Activated CD8-positive, alpha-beta T cell treated with anti-CD3 and anti-CD28 coated beads, Interleukin-2, amount 10 ng/mL, durations not matched to agents 7 days and 5 days (primary cell): ENCODE data around the gene GRIK3. TPM values are rescaled to one million over a fixed set of nuclear protein-coding genes. Genes with fewer than 3 reads are reported as not detected.
"Not testable (repeated sequence)": the region's sequence is repeated elsewhere in the genome, so short reads cannot be mapped to it uniquely, and the experiment has no call there.

Experiments
- ATAC-seq: fragments of 150-1000 bp; cut with Tn5 transposase; one replicate; pipeline ENCODE4 v1.10.0; 2021; ENCODE audit warnings: moderate library complexity
- CTCF ChIA-PET: fragments of 350-600 bp; sonication (Branson Sonifier 250); formaldehyde crosslinking; loops from one replicate; lab custom pipeline; 2021; ENCODE audit warnings: antibody characterized with exemption; lab: Charles Lee
- POLR2A ChIA-PET: fragments of 350-600 bp; sonication (Branson Sonifier 250); formaldehyde crosslinking; loops from one replicate; lab custom pipeline; 2021; ENCODE audit warnings: antibody characterized with exemption; lab: Charles Lee
- DNase-seq: peaks from one replicate; pipeline ENCODE4 v3.0.0-alpha.2; 2020
- H3K27ac Mint-ChIP-seq: one replicate; pipeline ENCODE4 v1.8.0; 2021; ENCODE audit warnings: mild to moderate bottlenecking, mixed read lengths
- H3K27me3 Mint-ChIP-seq: one replicate; pipeline ENCODE4 v1.8.0; 2021; ENCODE audit warnings: low read depth, mixed read lengths
- H3K36me3 Mint-ChIP-seq: one replicate; pipeline ENCODE4 v1.8.0; 2021; ENCODE audit warnings: low read depth, mixed read lengths
- H3K4me1 Mint-ChIP-seq: one replicate; pipeline ENCODE4 v1.8.0; 2021; ENCODE audit warnings: low read depth, mixed read lengths
- H3K4me3 Mint-ChIP-seq: one replicate; pipeline ENCODE4 v1.8.0; 2021; ENCODE audit warnings: mild to moderate bottlenecking, mixed read lengths
- H3K9me3 Mint-ChIP-seq: one replicate; pipeline ENCODE4 v1.8.0; 2022; ENCODE audit warnings: mixed read lengths; ENCODE audit not compliant: insufficient read depth
- total RNA-seq, 2 experiments: library from RNA; stranded (reverse); gene quantifications; one replicate each; pipeline ENCODE4 v1.2.3, GENCODE V29; 2021

Gene GRIK3
- total RNA-seq, 2 experiments from 2014 or later, result not detected

- H3K27me3 Mint-ChIP-seq, POLR2A ChIA-PET, H3K36me3 Mint-ChIP-seq, H3K4me1 Mint-ChIP-seq, ATAC-seq, CTCF ChIA-PET, H3K27ac Mint-ChIP-seq, H3K4me3 Mint-ChIP-seq, H3K9me3 Mint-ChIP-seq, DNase-seq: not testable (repeated sequence)
Measured at GRCh38 chr1:36909359-36909758, 125.0 kb downstream of the GRIK3 start.

GRCh38 chr1:36908096-36908495 lies 126.2 kb downstream of the GRIK3 start:
- Mint-ChIP-seq H3K27ac (no peak overlapping the region), H3K27me3 (peaks cover 4% of the 10 kb centered on the region), H3K4me3 (no peak overlapping the region), H3K4me1 (no peaks in the 10 kb centered on the region), H3K9me3 (no peaks in the 10 kb centered on the region), H3K36me3 (no peaks in the 10 kb centered on the region)
- DNase-seq (no peak), ATAC-seq (no peak)
- POLR2A ChIA-PET, result no interaction called here
- CTCF ChIA-PET, result no interaction called here

GRCh38 chr1:36906555-36906954 lies 127.8 kb downstream of the GRIK3 start:
- DNase-seq, result no peak
- H3K4me1 Mint-ChIP-seq, result no peaks in the 10 kb centered on the region
- no peaks in the 10 kb centered on the region for H3K9me3 Mint-ChIP-seq
- H3K36me3 Mint-ChIP-seq, result no peaks in the 10 kb centered on the region
- POLR2A ChIA-PET, result no interaction called here
- H3K27me3 Mint-ChIP-seq, result peaks cover 4% of the 10 kb centered on the region
- H3K4me3 Mint-ChIP-seq, result no peak overlapping the region
- CTCF ChIA-PET, result no interaction called here
- H3K27ac Mint-ChIP-seq, result no peak overlapping the region
- ATAC-seq, result no peak

GRCh38 chr1:36905941-36906340 lies 128.4 kb downstream of the GRIK3 start:
- no peaks in the 10 kb centered on the region for H3K9me3 Mint-ChIP-seq
- CTCF ChIA-PET, result no interaction called here
- POLR2A ChIA-PET, result no interaction called here
- H3K27ac Mint-ChIP-seq, result no peak overlapping the region
- H3K36me3 Mint-ChIP-seq, result no peaks in the 10 kb centered on the region
- DNase-seq, result peak; percentile 4
- ATAC-seq, result no peak
- H3K4me1 Mint-ChIP-seq, result no peaks in the 10 kb centered on the region
- no peak overlapping the region for H3K4me3 Mint-ChIP-seq
- H3K27me3 Mint-ChIP-seq, result peaks cover 4% of the 10 kb centered on the region

GRCh38 chr1:36900128-36900527 lies 134.2 kb downstream of the GRIK3 start:
- H3K27me3 Mint-ChIP-seq, result peaks cover 6% of the 10 kb centered on the region

GRCh38 chr1:36897813-36898212 lies 136.5 kb downstream of the GRIK3 start:
- H3K4me3 Mint-ChIP-seq, ATAC-seq, H3K27ac Mint-ChIP-seq, DNase-seq, H3K27me3 Mint-ChIP-seq, H3K4me1 Mint-ChIP-seq, CTCF ChIA-PET, H3K9me3 Mint-ChIP-seq, H3K36me3 Mint-ChIP-seq, POLR2A ChIA-PET: not testable (repeated sequence)

More at GRCh38 chr1:36900128-36900527, 134.2 kb downstream of the GRIK3 start:
- DNase-seq, result no peak
- CTCF ChIA-PET, result no interaction called here
- H3K4me3 Mint-ChIP-seq, result no peak overlapping the region
- H3K9me3 Mint-ChIP-seq, result no peaks in the 10 kb centered on the region
- H3K27ac Mint-ChIP-seq, result no peak overlapping the region
- H3K36me3 Mint-ChIP-seq, result no peaks in the 10 kb centered on the region
- POLR2A ChIA-PET, result no interaction called here
- no peak for ATAC-seq
- no peaks in the 10 kb centered on the region for H3K4me1 Mint-ChIP-seq

- no peaks in the 10 kb centered on the region for H3K9me3 Mint-ChIP-seq
- H3K27ac Mint-ChIP-seq, result no peak overlapping the region
- peak; percentile 9 for DNase-seq
- H3K4me1 Mint-ChIP-seq, result no peaks in the 10 kb centered on the region
- ChIA-PET POLR2A (no interaction called here), CTCF (no interaction called here)
- no peaks in the 10 kb centered on the region for H3K36me3 Mint-ChIP-seq
- peaks cover 4% of the 10 kb centered on the region for H3K27me3 Mint-ChIP-seq
- no peak for ATAC-seq
- H3K4me3 Mint-ChIP-seq, result no peak overlapping the region
Measured at GRCh38 chr1:36894824-36895223, 139.5 kb downstream of the GRIK3 start.

DNA sequence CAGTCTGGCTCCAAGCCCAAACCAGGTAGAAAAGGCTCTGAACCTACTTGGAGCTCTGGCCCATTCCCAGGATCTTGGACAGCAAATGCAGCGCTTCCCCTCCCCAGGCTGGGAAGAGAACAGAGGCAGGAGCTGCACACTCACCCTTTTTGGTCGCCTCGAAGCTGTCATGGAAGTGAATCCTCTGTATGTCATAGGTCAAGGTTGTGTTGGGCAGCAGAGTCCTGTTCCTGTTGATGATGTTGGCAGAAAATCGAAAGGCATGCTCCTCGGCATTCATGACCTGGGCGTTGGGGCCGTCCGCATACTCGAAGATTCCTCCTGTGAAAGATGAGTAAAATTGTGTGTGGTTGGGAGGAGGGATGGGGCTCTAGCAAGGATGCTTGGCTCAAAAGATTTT lies 143.5 kb downstream of the GRIK3 start:
- POLR2A ChIA-PET, result no interaction called here
- Mint-ChIP-seq H3K9me3 (no peaks in the 10 kb centered on the region), H3K36me3 (no peaks in the 10 kb centered on the region), H3K4me3 (no peak overlapping the region), H3K27ac (no peak overlapping the region), H3K27me3 (peaks cover 1% of the 10 kb centered on the region), H3K4me1 (no peaks in the 10 kb centered on the region)
- CTCF ChIA-PET, result no interaction called here
- DNase-seq (peak; percentile 9), ATAC-seq (no peak)

DNA sequence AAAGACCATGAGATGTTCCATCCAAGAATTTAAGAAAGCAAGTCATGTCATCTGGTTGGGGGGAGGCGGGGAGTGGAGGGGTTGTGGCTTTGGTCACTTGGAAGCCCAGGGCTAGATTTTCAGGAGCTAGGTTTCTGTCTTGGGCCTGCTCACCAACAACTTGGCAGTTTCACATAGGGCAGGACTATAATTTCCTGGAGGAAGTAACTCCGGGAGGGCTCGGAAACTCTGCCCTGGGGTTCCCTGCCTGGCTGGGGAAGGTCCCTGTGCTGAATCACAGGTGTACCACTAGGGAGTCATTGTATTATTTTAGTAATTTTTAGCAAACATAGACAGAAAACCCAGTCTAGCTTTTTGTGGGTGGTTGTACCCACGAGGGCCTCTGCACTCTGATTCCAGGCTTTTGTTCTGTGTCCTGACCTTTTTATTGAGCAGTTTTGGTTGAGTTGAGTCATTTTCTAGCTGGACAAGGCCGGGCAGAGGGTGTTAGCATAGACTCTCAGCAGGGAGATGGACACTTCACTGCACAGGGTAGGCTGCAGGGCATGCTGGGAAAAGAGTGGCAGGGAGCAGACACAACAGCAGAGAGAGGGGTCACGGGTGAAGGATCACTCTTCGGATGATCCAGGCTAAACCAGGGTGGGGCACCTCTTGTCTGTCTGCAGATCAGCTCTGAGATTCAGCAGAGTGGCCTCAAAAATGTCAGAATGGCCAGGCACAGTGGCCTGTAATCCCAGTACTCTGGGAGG lies 144.7 kb downstream of the GRIK3 start:
- ChIA-PET POLR2A (no interaction called here), CTCF (no interaction called here)
- DNase-seq (peak; percentile 8), ATAC-seq (no peak)
- peaks cover 1% of the 10 kb centered on the region for H3K27me3 Mint-ChIP-seq
- H3K4me1 Mint-ChIP-seq, result no peaks in the 10 kb centered on the region
- no peak overlapping the region for H3K27ac Mint-ChIP-seq
- no peak overlapping the region for H3K4me3 Mint-ChIP-seq
- H3K36me3 Mint-ChIP-seq, result no peaks in the 10 kb centered on the region
- no peaks in the 10 kb centered on the region for H3K9me3 Mint-ChIP-seq

DNA sequence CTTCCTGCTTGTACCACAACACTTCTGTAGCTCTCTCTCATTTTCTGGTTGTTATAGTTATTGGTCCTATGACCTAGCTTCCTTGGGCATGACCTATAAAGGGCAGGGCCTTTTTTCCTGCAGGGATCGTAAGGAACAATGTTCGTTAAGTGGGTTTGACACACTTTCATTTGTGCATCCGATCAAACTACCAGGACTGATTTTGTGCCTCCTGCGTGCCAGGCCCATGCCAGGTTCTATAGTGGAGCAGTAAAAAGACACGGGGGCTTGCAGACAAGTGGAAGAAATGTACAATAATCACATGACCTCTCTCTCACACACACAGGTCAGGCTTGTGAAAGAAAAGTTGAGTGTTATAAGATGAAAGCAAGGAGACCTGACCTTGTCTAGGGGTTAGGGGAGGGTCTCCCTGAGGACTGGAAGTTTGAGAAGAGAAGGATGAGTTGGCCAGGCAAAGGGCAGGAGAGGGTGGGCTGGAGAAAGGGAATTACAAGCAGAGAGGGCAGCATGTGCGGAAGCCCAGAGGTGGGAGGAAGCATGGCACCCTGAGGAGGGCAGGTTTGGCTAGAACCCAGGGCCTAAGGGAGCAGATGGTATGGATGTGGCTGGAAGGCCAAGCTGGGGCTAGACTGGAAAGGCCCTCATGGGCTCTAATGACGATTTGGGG lies 145.4 kb downstream of the GRIK3 start:
- no peaks in the 10 kb centered on the region for H3K36me3 Mint-ChIP-seq
- peak; percentile 9 for DNase-seq
- no peaks in the 10 kb centered on the region for H3K4me1 Mint-ChIP-seq
- peaks cover 1% of the 10 kb centered on the region for H3K27me3 Mint-ChIP-seq
- POLR2A ChIA-PET, result no interaction called here
- no peaks in the 10 kb centered on the region for H3K9me3 Mint-ChIP-seq
- CTCF ChIA-PET, result no interaction called here
- no peak overlapping the region for H3K4me3 Mint-ChIP-seq
- no peak overlapping the region for H3K27ac Mint-ChIP-seq
- no peak for ATAC-seq

GRCh38 chr1:36885540-36886357 lies 148.6 kb downstream of the GRIK3 start:
- Mint-ChIP-seq H3K36me3 (no peaks in the 10 kb centered on the region), H3K27me3 (no peaks in the 10 kb centered on the region), H3K9me3 (no peaks in the 10 kb centered on the region), H3K27ac (no peak overlapping the region), H3K4me1 (no peaks in the 10 kb centered on the region), H3K4me3 (no peak overlapping the region)
- DNase-seq (peak; percentile 13), ATAC-seq (no peak)
- POLR2A ChIA-PET, result no interaction called here
- CTCF ChIA-PET, result no interaction called here

DNA sequence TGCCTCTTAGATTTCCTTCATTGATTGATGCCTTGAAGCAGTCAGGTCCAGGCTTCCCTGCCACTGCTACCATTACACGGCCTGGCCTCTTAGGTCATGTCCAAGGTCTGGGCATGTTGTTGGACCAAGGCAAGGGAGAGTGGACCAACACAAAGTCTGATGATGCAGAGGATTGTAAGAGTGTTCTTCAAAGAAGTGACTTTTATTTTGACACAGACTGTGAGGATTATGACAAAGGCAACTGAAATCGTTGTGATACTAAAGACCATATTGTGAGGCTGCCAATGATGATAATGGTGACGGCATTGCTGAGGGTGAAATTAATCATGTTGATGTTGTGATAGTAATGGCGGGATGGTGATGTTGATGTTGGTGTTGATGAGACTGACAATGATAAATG lies 149.5 kb downstream of the GRIK3 start:
- H3K36me3 Mint-ChIP-seq, result no peaks in the 10 kb centered on the region
- no peak overlapping the region for H3K27ac Mint-ChIP-seq
- peak; percentile 6 for DNase-seq
- CTCF ChIA-PET, result no interaction called here
- ATAC-seq, result no peak
- no peaks in the 10 kb centered on the region for H3K4me1 Mint-ChIP-seq
- POLR2A ChIA-PET, result no interaction called here
- no peaks in the 10 kb centered on the region for H3K27me3 Mint-ChIP-seq
- H3K9me3 Mint-ChIP-seq, result no peaks in the 10 kb centered on the region
- no peak overlapping the region for H3K4me3 Mint-ChIP-seq
